ENCODE measurements around the gene LSM14A.

Gene LSM14A

GRCh38 chr19:34259367-34260095 lies 87.2 kb downstream of the LSM14A start:
- DNase-seq = no peak

GRCh38 chr19:34260771-34261173 lies 88.5 kb downstream of the LSM14A start:
- DNase-seq = no peak

DNA sequence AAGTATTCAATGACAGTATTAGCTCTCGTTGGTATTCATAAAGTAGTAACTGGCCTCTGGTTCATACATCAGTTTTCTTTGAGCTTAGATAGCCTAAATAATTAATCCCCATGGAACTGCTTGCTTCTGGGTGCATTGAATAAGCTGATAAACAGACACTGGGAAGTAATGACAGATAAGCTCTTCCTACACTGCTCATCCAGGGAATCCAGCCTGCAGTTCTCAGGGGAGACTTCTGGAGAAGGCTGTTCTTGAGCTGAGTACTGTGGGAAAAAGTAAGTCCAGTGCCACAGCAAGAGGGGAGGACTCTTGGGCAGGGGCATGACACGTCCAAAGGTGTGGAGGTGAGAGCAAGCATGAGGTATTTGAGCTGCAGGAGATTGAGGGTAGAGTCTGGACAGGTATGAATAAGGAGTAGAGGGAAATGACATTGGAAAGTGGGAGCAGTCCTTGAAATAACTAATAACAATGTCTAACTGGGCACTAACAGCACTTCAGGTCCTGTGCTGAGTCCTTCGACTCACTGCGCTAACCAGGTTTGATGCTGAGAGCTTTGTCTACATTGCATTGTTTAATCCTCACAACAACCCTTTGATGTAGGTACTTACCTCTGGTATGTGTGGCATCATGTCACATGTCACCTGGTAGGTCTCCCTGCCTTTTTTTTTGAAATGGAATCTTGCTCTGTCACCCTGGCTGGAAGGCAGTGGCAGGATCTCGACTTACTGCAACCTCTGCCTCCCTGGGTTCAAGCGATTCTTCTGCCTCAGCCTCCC lies 89.2 kb downstream of the LSM14A start:
- no peak for DNase-seq

DNA sequence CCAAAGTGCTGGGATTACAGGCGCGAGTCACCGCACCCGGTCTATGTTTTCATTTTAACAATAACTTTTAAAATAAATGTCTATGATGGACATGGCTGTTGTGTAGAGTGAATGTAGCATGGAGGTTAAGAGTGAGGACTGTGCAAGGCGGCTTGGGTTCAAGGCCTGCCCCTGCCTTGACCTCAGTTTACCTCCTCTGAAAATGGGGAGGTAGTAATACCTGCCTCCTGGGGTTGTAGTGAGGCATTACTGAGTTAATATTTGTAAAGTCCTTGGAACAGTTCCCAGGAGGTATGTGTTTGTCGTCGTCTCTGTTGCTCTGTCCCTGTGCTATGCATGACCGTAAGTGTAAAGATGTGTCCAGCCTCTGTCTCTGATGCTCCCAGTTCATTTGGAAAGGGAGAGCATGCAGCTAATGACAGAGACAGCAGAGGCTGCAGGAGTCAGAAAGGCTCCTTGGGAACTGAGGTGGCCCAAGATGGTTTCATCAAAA lies 91.5 kb downstream of the LSM14A start:
- no peak for DNase-seq

- no peak for DNase-seq
These were observed 92.9 kb downstream of the LSM14A start for GRCh38 chr19:34265221-34265650.

DNA sequence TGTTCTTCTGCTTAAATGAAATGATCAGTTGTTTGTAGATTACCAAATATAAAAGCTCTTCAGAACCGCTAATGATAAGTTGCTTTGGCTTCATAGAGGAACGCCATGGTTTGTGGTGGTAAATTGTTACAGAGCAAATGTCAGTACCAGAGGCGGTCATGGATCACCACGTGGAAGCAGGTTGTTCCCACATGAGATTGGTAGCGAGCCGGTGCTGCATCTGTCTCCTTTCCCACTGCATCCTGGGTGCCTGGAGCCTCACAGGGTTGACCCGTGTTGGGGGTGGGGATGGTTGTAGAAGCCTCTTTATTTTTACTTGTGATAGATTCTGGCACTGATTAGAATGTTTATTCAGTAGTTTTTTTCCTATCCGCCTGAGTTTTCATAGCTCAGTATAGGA lies 96.8 kb downstream of the LSM14A start:
- no peak for DNase-seq

DNA sequence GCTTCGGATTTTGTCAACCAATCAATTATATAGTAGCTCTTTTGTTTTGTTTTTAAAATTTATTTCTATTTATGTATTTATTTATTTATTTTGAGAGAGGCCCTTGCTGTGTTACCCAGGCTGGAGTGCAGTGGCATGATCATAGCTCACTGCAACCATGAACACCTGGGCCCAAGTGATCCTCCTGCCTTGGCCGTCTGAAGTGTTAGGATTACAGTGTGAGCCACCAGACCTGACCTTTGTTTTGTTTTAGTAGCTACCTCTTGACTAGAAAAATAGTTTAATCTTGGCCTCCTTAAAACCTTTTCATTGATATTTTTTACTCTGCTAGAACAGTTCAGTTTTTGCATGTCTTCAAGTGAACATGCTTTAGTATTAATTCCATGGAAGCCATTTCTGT lies 97.2 kb downstream of the LSM14A start:
- DNase-seq = no peak

GRCh38 chr19:34269968-34270621 lies 97.8 kb downstream of the LSM14A start:
- DNase-seq = no peak

- no peak for DNase-seq
These were observed 100.8 kb downstream of the LSM14A start for GRCh38 chr19:34273121-34273520.

GRCh38 chr19:34274284-34274826 lies 102.1 kb downstream of the LSM14A start:
- no peak for DNase-seq

GRCh38 chr19:34274827-34275625 lies 102.7 kb downstream of the LSM14A start:
- DNase-seq = no peak

DNA sequence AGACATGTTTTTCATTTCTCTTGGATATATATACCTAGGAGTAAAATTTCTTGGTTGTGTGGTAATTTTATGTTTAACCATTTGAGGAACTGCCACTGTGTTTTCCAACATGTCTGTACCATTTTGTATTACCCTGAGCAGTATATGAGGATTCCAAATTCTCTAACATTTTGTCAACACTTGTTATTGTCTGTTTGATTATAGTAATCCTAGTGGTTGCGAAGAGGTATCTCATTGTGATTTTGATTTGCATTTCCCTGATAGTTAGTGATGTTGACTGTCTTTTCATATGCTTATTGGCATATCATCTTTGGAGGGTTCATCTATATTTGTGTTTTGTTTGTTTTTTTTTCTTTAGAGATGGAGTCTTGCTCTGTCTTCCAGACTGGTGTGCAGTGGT lies 103.4 kb downstream of the LSM14A start:
- DNase-seq = no peak

DNA sequence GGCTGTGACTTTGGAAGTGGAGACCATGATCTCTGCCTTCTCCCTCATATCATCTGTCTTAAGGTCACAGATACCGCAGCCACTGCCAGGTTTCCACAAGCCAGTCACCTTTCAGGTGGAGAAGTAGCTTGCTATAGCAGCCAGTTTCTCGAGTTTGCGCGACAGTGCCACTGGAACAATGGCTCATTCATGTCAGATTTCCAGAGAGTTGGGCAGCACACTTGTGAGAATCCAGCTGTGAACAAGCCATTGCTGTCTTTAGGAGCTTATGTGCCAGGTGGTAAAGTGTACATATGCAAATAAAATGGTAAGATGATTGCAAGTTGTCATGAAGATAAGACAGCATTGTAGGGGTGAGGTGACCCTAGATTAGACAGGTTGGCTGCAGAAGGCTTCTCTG lies 104.3 kb downstream of the LSM14A start:
- no peak for DNase-seq

DNA sequence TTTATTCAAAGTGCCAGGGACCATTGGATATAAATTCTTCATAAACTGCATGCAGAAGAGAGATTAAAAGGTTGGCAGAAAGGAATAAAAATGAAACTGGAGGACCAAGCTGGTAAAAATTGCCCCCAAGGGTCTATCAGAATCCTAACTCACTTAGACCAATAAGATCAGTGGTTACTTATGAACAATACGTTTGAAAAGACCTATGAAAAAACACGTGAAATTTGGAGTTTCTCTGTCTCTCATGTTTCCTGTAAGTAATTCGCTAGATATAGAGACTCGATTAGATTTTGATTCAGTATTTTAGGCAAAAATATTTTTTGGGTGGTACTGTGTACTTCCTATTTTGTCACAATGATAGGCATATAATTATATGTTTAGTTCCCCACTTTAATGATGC lies 104.9 kb downstream of the LSM14A start:
- DNase-seq = no peak

DNA sequence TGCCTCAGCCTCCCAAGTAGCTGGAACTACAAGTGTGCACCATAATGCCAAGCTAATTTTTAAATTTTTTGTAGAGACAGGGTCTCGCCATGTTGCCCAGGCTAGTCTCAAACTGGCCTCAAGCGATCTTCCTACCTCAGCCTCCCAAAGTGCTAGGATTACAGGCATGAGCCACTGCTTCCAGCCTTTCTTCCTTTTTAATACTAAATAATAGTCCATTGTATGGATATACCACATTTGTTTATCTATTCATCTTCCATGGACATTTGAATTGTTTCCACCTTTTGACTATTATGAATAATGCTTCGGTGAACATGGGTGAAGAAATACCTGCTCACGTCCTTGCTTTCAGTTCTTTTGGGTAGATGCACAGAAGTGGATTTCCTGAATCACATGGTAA lies 106.5 kb downstream of the LSM14A start:
- DNase-seq = no peak

Data from NCI-H1930 (cell line).